Choroid plexus epithelial cell (primary cell): Measurements from ENCODE around the gene SAMD4A.

ENCODE experiments used
- DNase-seq: peaks from one replicate; pipeline ENCODE4 v3.0.0-alpha.2; 2010; ENCODE audit warnings: low read depth
- H3K4me3 ChIP-seq: 2 replicates; pipeline ENCODE4 v1.5.1; 2011; ENCODE audit warnings: low read depth, mild to moderate bottlenecking, control low read depth, low read length, moderate library complexity
- TF ChIP-seq, protein P1 (sequence below): conservative IDR thresholded peaks from 2 replicates; pipeline ENCODE4 v1.5.1; 2011; ENCODE audit warnings: low read depth, mild to moderate bottlenecking, control low read depth, inconsistent platforms, low read length, moderate library complexity

The SAMD4A gene

DNA sequence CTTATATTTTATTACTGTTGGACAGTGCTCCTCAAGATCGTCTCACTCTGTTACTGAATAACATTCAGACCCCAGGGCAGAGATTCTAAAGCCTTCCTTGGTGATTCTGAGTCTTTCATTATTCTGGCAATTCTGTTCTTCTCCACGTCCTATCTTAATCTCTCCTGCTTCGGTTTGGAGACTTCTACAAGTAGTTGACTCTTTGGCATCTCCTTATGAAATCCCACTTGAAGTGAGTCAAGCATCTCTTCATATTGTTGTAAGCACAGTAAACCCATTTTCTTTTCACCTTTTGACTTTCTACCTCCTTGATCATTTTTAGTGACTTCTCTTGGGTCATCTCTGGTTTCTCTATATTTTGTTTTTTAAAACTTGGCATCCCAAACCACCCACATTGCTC, 132.8 kb downstream of the SAMD4A start:
- no peak overlapping the region for H3K4me3 ChIP-seq
- no peak for DNase-seq
- TF ChIP-seq, protein P1, sequence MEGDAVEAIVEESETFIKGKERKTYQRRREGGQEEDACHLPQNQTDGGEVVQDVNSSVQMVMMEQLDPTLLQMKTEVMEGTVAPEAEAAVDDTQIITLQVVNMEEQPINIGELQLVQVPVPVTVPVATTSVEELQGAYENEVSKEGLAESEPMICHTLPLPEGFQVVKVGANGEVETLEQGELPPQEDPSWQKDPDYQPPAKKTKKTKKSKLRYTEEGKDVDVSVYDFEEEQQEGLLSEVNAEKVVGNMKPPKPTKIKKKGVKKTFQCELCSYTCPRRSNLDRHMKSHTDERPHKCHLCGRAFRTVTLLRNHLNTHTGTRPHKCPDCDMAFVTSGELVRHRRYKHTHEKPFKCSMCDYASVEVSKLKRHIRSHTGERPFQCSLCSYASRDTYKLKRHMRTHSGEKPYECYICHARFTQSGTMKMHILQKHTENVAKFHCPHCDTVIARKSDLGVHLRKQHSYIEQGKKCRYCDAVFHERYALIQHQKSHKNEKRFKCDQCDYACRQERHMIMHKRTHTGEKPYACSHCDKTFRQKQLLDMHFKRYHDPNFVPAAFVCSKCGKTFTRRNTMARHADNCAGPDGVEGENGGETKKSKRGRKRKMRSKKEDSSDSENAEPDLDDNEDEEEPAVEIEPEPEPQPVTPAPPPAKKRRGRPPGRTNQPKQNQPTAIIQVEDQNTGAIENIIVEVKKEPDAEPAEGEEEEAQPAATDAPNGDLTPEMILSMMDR = no peak

DNA sequence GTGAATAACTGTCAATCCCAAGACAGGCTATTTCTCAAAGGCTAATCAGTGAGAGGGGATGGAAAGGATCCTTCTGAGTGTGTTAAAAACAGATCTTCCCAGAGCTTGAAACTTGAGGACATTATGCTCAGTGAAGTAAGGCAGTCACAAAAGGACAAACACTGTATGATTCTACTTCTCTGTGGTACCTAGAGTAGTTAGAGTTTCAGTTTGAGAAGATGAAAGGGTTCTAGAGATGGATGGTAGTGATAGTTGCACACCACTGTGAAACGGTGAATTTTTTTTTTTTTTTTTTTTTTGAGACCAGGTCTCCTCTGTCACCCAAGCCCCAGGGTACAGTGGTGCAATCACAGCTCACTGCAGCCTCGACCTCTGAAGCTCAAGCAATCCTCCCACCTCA, 133.8 kb downstream of the SAMD4A start:
- DNase-seq = no peak
- TF ChIP-seq, protein P1 = no peak
- H3K4me3 ChIP-seq = no peak overlapping the region

DNA sequence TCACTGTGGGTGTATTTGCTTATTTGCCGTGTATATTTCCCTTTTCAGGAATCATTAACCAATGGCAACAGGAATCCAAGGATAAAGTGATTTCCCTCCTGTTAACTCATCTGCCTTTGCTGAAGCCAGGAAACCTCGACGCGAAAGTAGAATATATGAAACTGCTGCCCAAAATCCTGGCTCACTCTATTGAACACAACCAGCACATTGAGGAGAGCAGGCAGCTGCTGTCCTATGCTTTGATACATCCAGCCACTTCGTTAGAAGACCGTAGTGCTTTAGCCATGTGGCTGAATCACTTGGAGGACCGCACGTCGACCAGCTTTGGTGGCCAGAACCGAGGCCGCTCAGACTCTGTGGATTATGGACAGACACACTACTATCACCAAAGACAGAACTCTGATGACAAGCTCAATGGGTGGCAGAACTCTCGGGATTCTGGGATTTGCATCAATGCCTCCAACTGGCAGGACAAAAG, 135.1 kb downstream of the SAMD4A start:
- no peak for DNase-seq
- H3K4me3 ChIP-seq = no peak overlapping the region
- TF ChIP-seq, protein P1 = no peak

GRCh38 chr14:54702492-54702891, 135.6 kb downstream of the SAMD4A start:
- TF ChIP-seq, protein P1 = no peak
- DNase-seq = no peak
- no peak overlapping the region for H3K4me3 ChIP-seq

GRCh38 chr14:54703082-54703481, 136.2 kb downstream of the SAMD4A start:
- TF ChIP-seq, protein P1 = no peak
- H3K4me3 ChIP-seq = no peak overlapping the region
- no peak for DNase-seq

- no peak overlapping the region for H3K4me3 ChIP-seq
- no peak for DNase-seq
- TF ChIP-seq, protein P1 = no peak
Observed at GRCh38 chr14:54703724-54704123, 136.8 kb downstream of the SAMD4A start.

DNA sequence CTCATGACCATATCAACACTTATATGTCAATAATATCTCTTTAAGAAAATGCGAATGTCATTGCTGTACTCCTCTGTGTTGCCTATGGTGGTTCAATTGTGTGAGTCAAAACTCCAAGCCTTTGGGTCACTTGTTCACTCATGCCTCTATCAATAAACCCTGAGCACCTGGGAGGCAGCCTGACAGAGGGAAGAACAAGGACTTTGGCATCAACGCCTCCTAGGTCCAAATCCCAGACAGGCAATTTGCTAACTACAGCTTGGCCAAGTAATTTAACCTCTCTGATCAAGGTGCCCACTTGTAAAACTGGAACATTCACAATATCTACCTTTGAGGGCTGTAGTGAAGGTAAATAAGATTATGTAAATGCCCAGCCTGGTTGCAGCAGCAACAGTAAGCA, 137.8 kb downstream of the SAMD4A start:
- DNase-seq = no peak
- TF ChIP-seq, protein P1 = no peak
- no peak overlapping the region for H3K4me3 ChIP-seq
